Epithelial cell of esophagus (primary cell): ENCODE data around the gene GPR160.

Experiments used
- DNase-seq: peaks from one replicate; pipeline ENCODE4 v3.0.0; 2010; ENCODE audit warnings: low read depth
- H3K4me3 ChIP-seq: 2 replicates; pipeline ENCODE4 v1.5.1; 2011; ENCODE audit warnings: mild to moderate bottlenecking, low read length, control low read depth
- TF ChIP-seq, protein P1 (sequence below): IDR thresholded peaks from 2 replicates; pipeline ENCODE4 v1.5.1; 2011; ENCODE audit warnings: low read depth, mild to moderate bottlenecking, low read length, control low read depth, inconsistent platforms; ENCODE audit not compliant: insufficient read depth; ENCODE audit errors: missing control alignments

The GPR160 gene

DNA sequence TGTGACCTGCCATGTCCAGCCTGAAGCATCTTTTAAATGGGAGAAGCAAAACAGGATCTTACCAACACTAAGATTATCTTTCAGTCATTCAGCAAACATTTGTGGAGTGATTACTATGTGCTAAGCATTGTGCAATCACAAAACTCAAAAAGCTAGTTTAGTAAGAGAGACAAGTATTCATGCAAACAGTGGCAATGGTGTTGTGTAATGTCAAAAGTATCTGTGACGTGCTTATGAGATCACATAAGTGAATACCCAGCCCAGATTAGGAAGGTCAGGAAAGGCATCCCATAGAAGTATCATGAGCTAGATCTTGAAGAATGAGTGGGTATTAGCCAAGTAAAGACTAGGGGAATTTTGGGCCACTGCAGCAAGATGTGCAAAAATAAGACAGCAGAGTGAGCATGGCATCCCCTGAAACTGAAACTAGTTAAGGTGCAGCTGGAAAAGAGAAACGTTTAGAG is 39.1 kb upstream of the GPR160 start:
- H3K4me3 ChIP-seq = no peak overlapping the region
- TF ChIP-seq, protein P1, sequence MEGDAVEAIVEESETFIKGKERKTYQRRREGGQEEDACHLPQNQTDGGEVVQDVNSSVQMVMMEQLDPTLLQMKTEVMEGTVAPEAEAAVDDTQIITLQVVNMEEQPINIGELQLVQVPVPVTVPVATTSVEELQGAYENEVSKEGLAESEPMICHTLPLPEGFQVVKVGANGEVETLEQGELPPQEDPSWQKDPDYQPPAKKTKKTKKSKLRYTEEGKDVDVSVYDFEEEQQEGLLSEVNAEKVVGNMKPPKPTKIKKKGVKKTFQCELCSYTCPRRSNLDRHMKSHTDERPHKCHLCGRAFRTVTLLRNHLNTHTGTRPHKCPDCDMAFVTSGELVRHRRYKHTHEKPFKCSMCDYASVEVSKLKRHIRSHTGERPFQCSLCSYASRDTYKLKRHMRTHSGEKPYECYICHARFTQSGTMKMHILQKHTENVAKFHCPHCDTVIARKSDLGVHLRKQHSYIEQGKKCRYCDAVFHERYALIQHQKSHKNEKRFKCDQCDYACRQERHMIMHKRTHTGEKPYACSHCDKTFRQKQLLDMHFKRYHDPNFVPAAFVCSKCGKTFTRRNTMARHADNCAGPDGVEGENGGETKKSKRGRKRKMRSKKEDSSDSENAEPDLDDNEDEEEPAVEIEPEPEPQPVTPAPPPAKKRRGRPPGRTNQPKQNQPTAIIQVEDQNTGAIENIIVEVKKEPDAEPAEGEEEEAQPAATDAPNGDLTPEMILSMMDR = no peak
- peak; percentile 91 for DNase-seq

GRCh38 chr3:169999433-169999832 is 38.4 kb upstream of the GPR160 start:
- no peak overlapping the region for H3K4me3 ChIP-seq
- TF ChIP-seq, protein P1 = no peak
- no peak for DNase-seq

DNA sequence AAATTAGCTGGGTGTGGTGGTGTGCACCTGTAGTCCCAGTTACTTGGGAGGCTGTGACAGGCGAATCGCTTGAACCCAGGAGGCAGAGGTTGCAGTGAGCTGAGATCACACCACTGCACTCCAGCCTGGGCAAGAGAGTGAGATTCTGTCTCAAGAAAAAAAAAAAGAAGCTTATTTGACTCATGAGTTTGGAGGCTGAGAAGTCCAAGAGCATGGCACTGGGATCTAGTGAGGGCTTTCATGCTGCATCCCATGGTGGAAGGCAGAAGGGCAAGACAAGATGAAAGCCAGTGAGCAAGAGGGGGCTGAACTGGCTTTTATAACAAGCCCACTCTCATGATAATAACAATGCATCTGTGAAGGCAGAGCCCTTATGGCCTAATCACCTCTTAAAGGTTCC is 37.7 kb upstream of the GPR160 start:
- H3K4me3 ChIP-seq = no peak overlapping the region
- TF ChIP-seq, protein P1 = no peak
- no peak for DNase-seq

DNA sequence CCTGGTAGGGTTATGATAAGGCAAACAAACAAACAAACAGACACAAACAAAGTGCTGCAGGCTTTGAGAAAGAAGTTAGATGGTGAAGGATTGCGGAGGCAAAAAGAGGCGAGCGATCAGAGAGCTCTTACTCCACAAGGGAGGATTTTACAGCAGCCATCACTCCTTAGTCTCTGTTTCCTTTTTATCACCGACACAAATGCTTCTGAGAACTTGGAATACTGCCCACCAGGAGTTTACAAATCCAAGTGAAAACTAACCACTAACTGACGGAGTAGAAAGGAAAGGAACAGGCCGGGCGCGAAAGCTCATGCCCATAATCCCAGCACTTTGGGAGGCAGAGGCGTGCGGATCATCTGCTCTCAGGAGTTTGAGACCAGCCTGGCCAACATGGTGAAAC is 35.6 kb upstream of the GPR160 start:
- no peak overlapping the region for H3K4me3 ChIP-seq
- TF ChIP-seq, protein P1 = no peak
- DNase-seq = no peak

GRCh38 chr3:170002879-170003278 is 34.9 kb upstream of the GPR160 start:
- no peak for DNase-seq
- no peak overlapping the region for H3K4me3 ChIP-seq
- TF ChIP-seq, protein P1 = no peak

DNA sequence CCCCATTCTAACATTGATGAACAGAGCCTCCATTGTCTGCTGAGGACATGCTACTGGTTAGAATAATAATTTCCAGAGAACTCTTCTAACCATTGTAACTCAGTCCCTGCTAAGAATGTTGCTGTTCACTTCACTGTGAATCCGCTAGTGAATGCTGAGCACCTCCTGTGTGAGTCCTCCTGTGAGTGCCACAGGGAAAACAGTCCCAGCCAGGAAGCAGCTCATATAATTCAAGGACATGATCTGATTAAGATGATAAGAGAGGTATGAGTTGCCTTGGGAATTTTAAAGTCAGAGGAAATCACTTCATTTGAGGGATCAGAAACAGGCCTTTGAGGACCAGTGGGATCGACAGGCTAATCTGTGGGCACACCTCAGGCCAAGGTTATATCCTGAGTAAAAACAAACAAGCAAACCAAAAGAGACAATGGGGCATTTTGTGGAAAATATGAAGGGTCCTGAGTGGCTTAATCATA is 33.9 kb upstream of the GPR160 start:
- no peak overlapping the region for H3K4me3 ChIP-seq
- TF ChIP-seq, protein P1 = no peak
- DNase-seq = no peak

DNA sequence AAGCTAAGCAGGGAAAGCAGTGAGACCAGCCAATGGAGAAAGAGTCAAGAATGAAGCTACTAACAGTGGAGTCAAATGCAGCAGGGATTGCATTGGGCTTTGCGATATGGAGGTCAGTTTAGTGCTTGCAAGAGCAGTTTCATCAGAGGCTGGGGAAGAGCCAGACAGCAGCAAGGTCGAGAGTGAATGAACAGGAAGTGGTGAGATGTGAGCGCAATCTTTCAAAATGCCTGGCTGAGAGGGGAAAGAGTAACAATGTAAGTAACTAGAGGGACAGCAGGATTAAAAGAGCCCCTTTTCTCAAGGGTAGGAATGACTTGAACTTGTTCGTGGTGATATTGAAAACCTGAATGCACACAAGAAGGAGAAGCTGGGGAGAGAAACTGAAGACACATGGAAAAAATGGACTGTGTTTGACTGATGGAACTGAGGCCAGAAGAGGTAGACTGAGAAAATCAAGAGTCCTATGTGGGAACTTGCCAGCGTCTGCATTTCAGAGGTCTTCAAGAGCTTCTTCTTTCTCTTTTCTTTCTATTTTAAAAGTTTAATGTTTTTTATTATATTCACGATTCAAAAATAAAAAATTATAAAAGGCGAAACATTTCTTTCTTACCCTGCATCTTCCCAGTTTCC is 30.6 kb upstream of the GPR160 start:
- peak; percentile 31 for DNase-seq
- H3K4me3 ChIP-seq = no peak overlapping the region
- TF ChIP-seq, protein P1 = no peak
